ENCODE data around the gene MLH1. TPM values are rescaled to one million over a fixed set of nuclear protein-coding genes. Genes with fewer than 3 reads are reported as not detected.
A peak's percentile ranks its signal among the peaks of the same experiment; 100 is the strongest.

The MLH1 gene
- total and polyA plus RNA-seq, 2 of the 8 experiments (the other 6 are each of a cell fraction or from before 2014, with no cell fraction given) = 36.4 to 47.3 TPM

- no peak for TF ChIP-seq ATF2 (IDR thresholded peaks at IDR 0.05; ENCODE audit: low read length)
- 0 out of 2 replicates have a peak, but pooled peaks have one; percentile 34 for TF ChIP-seq TEAD4 (IDR thresholded peaks at IDR 0.05; ENCODE audit: low read depth, low read length)
- TF ChIP-seq YY1 (IDR thresholded peaks at IDR 0.05; ENCODE audit: low read depth, low read length) = 0 out of 2 replicates have a peak, but pooled peaks have one; percentile 5
- TF ChIP-seq CTCF (IDR thresholded peaks at IDR 0.05; ENCODE audit: control extremely low read depth in 1 of 3, insufficient read depth in 1 of 3, low read depth in 1 of 3, low read length in 3 of 3) = peak in 1 of 3 experiments; percentile 1; a peak in 1 of 4 replicates
- no peak for TF ChIP-seq SIRT6 (IDR thresholded peaks at IDR 0.05; ENCODE audit: low read length)
- peak; percentile 82 for TF ChIP-seq MAX (IDR thresholded peaks at IDR 0.05)
- peak; percentile 95 for TF ChIP-seq E2F6 (IDR thresholded peaks at IDR 0.05)
- peak; percentile 60; the same call in 1 of the 2 replicates for TF ChIP-seq TAF1 (IDR thresholded peaks at IDR 0.05; ENCODE audit: low read depth, low read length)
Measured at GRCh38 chr3:36944012-36944640, 49.2 kb upstream of the MLH1 start (continued).

All from H1 (cell line).